ENCODE results near the gene BCL2. TPM values are rescaled to one million over a fixed set of nuclear protein-coding genes. Genes with fewer than 3 reads are reported as not detected.

Gene BCL2
- total and polyA plus RNA-seq, 2 experiments from 2014 or later: 0.02 to 0.98 TPM

- DNase-seq (ENCODE audit: low read depth in 1 of 2, low spot score in 1 of 2): no peak
- TF ChIP-seq, protein P1, sequence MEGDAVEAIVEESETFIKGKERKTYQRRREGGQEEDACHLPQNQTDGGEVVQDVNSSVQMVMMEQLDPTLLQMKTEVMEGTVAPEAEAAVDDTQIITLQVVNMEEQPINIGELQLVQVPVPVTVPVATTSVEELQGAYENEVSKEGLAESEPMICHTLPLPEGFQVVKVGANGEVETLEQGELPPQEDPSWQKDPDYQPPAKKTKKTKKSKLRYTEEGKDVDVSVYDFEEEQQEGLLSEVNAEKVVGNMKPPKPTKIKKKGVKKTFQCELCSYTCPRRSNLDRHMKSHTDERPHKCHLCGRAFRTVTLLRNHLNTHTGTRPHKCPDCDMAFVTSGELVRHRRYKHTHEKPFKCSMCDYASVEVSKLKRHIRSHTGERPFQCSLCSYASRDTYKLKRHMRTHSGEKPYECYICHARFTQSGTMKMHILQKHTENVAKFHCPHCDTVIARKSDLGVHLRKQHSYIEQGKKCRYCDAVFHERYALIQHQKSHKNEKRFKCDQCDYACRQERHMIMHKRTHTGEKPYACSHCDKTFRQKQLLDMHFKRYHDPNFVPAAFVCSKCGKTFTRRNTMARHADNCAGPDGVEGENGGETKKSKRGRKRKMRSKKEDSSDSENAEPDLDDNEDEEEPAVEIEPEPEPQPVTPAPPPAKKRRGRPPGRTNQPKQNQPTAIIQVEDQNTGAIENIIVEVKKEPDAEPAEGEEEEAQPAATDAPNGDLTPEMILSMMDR (IDR thresholded peaks at IDR 0.05; ENCODE audit: low read depth, low read length): no peak
- Histone ChIP-seq H3K9me3 (ENCODE audit: low read depth) (no peaks in the 10 kb centered on the region), H3K27me3 (no peaks in the 10 kb centered on the region), H3K4me3 (no peak overlapping the region), H3K36me3 (no peaks in the 10 kb centered on the region), H3K4me1 (ENCODE audit: low read depth) (no peaks in the 10 kb centered on the region), H3K27ac (no peak overlapping the region)
These were observed 19.5 kb downstream of the BCL2 start for GRCh38 chr18:63299837-63300745.

- H3K4me3 ChIP-seq: no peak overlapping the region
- H3K4me1 ChIP-seq (ENCODE audit: low read depth): no peaks in the 10 kb centered on the region
- no peak for DNase-seq (ENCODE audit: low read depth in 1 of 2, low spot score in 1 of 2)
- H3K27me3 ChIP-seq: no peaks in the 10 kb centered on the region
- H3K36me3 ChIP-seq: no peaks in the 10 kb centered on the region
- TF ChIP-seq, protein P1 (IDR thresholded peaks at IDR 0.05; ENCODE audit: low read depth, low read length): no peak
- H3K9me3 ChIP-seq (ENCODE audit: low read depth): no peaks in the 10 kb centered on the region
- no peak overlapping the region for H3K27ac ChIP-seq
These were observed 20.9 kb downstream of the BCL2 start for GRCh38 chr18:63298400-63299365.

DNA sequence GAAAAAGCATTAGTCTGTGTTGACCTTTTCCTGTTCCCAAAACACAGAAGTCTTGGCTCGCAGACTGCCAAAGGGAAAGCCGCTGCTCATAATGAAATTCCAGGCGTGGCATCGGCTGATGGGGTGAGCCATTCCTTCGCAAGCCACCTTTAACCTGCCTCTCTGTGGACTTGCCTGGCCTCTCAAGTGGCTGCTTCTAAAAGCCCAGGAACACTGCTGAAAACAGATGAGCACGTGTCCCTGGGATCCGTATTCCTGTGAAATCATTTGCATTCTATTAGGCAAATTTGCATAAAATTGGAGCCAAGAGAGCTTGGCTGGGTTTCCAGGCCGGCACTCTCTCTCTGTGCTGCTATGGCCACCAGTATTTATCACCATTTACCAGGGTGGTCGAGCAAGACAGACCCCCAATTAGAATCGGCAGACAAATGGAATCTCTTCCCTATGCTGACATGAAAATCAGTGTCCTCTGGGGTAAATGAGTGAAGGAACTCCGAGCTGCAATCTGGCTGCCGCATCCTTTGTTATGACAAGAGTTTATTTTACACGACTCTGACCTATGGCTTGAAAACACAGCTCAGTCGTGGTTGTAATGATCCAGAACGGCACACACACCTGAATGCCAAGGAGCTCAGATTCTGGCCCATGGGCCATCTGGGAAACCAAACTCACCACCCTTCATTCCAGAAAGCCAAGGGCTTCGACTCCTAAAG, 21.7 kb downstream of the BCL2 start:
- Histone ChIP-seq H3K27ac (no peak overlapping the region), H3K9me3 (ENCODE audit: low read depth) (no peaks in the 10 kb centered on the region), H3K36me3 (no peaks in the 10 kb centered on the region), H3K4me1 (ENCODE audit: low read depth) (no peaks in the 10 kb centered on the region), H3K4me3 (no peak overlapping the region), H3K27me3 (no peaks in the 10 kb centered on the region)
- no peak for DNase-seq (ENCODE audit: low read depth in 1 of 2, low spot score in 1 of 2)
- TF ChIP-seq, protein P1 (IDR thresholded peaks at IDR 0.05; ENCODE audit: low read depth, low read length): no peak

DNA sequence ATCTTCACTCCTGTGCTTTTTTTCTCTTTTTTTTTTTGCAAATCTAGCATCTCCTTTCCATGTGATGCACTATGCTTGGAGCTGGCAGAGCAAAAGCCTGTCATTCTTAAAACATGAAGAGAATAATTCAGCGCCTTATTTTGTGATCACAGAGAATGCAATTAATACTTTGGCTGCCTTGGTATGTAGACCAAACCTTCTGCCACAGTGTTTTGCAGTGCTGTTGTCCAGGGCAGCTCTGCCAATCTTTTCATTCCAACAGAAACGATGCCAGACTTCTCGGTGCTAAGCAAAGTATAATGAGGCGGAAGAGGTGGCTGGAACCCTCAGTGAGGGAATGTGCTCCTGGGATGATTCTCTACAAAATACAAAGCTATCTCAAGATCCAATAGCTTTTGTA, 25.6 kb downstream of the BCL2 start:
- no peaks in the 10 kb centered on the region for H3K9me3 ChIP-seq (ENCODE audit: low read depth)
- no peak overlapping the region for H3K27ac ChIP-seq
- H3K36me3 ChIP-seq: no peaks in the 10 kb centered on the region
- TF ChIP-seq, protein P1 (IDR thresholded peaks at IDR 0.05; ENCODE audit: low read depth, low read length): no peak
- H3K4me3 ChIP-seq: no peak overlapping the region
- H3K27me3 ChIP-seq: no peaks in the 10 kb centered on the region
- DNase-seq (ENCODE audit: low read depth in 1 of 2, low spot score in 1 of 2): no peak
- peaks cover 18% of the 10 kb centered on the region for H3K4me1 ChIP-seq (ENCODE audit: low read depth)

Data from cardiac muscle cell (in vitro differentiated cells and primary cell).